GM12878 (cell line): ENCODE measurements around the gene RTF1. TPM values are rescaled to one million over a fixed set of nuclear protein-coding genes. Genes with fewer than 3 reads are reported as not detected.

Experiments used
- BHLHE40 ChIP-seq, 2 experiments: fragments of 450-650 bp in 1 of 2; IDR thresholded peaks; 2 replicates each; pipeline ENCODE4 v1.6.1; 2011 to 2017; ENCODE audit warnings: low read depth in 2 of 2, borderline replicate concordance in 1 of 2, improper control_type of control experiment in 1 of 2, low read length in 1 of 2, mild to moderate bottlenecking in 1 of 2
- DPF2 ChIP-seq: fragments of 450-650 bp; IDR thresholded peaks from 2 replicates; pipeline ENCODE4 v1.6.1; 2017; ENCODE audit warnings: mild to moderate bottlenecking
- FOXM1 ChIP-seq: IDR thresholded peaks from 2 replicates; pipeline ENCODE4 v1.6.1; 2012; ENCODE audit warnings: low read depth, mild to moderate bottlenecking, inconsistent platforms, low read length, moderate library complexity
- MEF2B ChIP-seq: fragments of 450-650 bp; IDR thresholded peaks from 2 replicates; pipeline ENCODE4 v1.6.1; 2018; ENCODE audit warnings: mild to moderate bottlenecking, moderate library complexity; ENCODE audit not compliant: partially characterized antibody, poor library complexity, severe bottlenecking
- SIN3A ChIP-seq: IDR thresholded peaks from 2 replicates; pipeline ENCODE4 v1.6.1; 2012; ENCODE audit warnings: low read depth, low read length, improper control_type of control experiment
- SRF ChIP-seq, 2 experiments: IDR thresholded peaks; 2 replicates each; pipeline ENCODE4 v1.6.1; 2011; ENCODE audit warnings: low read depth in 2 of 2, low read length in 2 of 2, mild to moderate bottlenecking in 1 of 2, moderate library complexity in 1 of 2
- TBL1XR1 ChIP-seq: IDR thresholded peaks from 2 replicates; pipeline ENCODE4 v1.6.1; 2012; ENCODE audit warnings: low read depth, low read length, improper control_type of control experiment
- polyA plus RNA-seq, 11 experiments: library from polyadenylated mRNA; depleted of rRNA in 4 of 11; unstranded in 6 of 11; stranded (reverse) in 5 of 11; fragments of >200 nt; fragmentation: Nextera tagmentation in 4 of 11; fragmentation: Illumina TruSeq in 1 of 11; extraction: Ambion mirVana in 4 of 11; extraction: Trizol in 1 of 11; gene quantifications; 1 replicate in 1 of 11; 2 replicates in 10 of 11; pipeline versions ENCODE4 v1.2.1 to v1.2.3, GENCODE V29; 2011 to 2016; ENCODE audit warnings: inconsistent platforms in 2 of 11, missing spikeins in 2 of 11, low read depth in 1 of 11
- total RNA-seq, 4 experiments: library from RNA; depleted of rRNA in 3 of 4; stranded (reverse); fragments of >200 nt in 3 of 4; fragmentation: Illumina TruSeq in 1 of 4; extraction: Trizol in 1 of 4; gene quantifications; 2 replicates each; pipeline versions ENCODE4 v1.2.1 to v1.2.3, GENCODE V29; 2013 to 2021
- TF ChIP-seq, protein P1 (sequence below): fragments of 450-650 bp; IDR thresholded peaks from 2 replicates; pipeline ENCODE4 v1.6.1; 2016; ENCODE audit warnings: mild to moderate bottlenecking, moderate library complexity, borderline replicate concordance

RTF1 gene
- total and polyA plus RNA-seq, 10 of the 15 experiments (the other 5 are each of a cell fraction or from before 2014, with no cell fraction given), result 7.2 to 67.9 (median 32.3) TPM

DNA sequence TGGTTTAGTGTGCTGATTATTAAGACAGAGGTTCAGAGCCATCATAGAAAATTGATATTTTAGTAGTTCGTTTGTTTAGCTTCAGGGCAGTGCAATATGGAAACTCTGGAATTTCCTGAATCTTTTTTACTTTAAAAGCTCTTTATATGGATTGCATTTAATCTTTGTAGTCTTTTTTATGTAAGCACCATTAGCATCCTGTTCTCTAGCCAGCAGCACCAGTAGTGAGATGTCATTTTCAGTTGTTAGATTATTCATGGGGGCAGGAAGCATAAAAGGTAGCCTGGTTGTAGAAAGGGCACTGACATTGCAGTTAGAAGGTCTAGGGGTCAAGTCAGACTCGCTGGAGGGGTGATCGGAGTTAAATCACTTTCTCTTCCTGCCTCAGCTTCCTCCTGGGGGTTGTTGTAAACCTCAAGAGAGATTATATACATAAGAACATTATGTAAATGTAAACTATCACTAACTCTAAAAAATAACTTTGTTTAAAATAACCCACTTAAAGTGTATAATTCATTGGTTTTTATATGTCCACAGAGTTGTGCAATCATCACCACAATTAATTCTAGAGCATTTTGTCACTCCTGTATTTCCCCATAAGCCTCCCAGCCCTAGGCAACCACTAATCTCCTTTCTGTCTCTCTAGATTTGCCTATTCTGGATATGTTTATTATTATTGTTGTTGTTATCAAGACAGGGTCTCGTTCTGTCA, 45.3 kb downstream of the RTF1 start (continued):
- TF ChIP-seq FOXM1 (no peak), BHLHE40 (IDR thresholded peaks at IDR 0.05; ENCODE audit: borderline replicate concordance in 1 of 2, low read depth in 2 of 2, low read length in 1 of 2) (no peak), DPF2 (no peak), SRF (IDR thresholded peaks at IDR 0.05; ENCODE audit: low read depth in 2 of 2, low read length in 2 of 2) (no peak), SIN3A (no peak), TBL1XR1 (no peak), MEF2B (no peak)
- TF ChIP-seq, protein P1, sequence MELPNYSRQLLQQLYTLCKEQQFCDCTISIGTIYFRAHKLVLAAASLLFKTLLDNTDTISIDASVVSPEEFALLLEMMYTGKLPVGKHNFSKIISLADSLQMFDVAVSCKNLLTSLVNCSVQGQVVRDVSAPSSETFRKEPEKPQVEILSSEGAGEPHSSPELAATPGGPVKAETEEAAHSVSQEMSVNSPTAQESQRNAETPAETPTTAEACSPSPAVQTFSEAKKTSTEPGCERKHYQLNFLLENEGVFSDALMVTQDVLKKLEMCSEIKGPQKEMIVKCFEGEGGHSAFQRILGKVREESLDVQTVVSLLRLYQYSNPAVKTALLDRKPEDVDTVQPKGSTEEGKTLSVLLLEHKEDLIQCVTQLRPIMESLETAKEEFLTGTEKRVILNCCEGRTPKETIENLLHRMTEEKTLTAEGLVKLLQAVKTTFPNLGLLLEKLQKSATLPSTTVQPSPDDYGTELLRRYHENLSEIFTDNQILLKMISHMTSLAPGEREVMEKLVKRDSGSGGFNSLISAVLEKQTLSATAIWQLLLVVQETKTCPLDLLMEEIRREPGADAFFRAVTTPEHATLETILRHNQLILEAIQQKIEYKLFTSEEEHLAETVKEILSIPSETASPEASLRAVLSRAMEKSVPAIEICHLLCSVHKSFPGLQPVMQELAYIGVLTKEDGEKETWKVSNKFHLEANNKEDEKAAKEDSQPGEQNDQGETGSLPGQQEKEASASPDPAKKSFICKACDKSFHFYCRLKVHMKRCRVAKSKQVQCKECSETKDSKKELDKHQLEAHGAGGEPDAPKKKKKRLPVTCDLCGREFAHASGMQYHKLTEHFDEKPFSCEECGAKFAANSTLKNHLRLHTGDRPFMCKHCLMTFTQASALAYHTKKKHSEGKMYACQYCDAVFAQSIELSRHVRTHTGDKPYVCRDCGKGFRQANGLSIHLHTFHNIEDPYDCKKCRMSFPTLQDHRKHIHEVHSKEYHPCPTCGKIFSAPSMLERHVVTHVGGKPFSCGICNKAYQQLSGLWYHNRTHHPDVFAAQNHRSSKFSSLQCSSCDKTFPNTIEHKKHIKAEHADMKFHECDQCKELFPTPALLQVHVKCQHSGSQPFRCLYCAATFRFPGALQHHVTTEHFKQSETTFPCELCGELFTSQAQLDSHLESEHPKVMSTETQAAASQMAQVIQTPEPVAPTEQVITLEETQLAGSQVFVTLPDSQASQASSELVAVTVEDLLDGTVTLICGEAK, result no peak
- TF ChIP-seq, all 136 proteins: peak for 0
